ENCODE results near the gene ATP6V1B1.

Gene ATP6V1B1

DNA sequence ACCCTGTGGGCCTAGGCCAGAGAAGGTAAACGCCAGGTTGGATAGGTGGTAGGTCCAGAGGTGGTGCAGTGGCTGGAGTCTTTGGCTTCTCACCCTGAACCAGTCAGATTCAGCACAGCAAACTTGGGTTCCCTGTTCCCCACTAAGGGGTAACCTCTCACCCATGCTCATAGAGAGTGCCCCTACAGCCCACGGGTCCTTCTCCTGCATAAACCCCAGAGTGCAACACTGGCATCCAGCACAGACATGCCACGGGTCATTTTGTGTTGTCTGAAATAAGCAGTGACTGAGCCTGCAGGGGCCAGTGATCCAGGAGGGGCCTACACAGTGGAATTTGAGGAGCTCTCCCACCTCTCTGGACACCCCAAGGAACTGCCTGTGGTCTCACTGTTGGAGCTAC lies 40.5 kb upstream of the ATP6V1B1 start:
- H3K4me3 ChIP-seq (replicated peaks in 1 of 2; ENCODE audit: low read depth in 2 of 2, low read length in 2 of 2), result no peak overlapping the region
- DNase-seq (ENCODE audit: low read depth in 2 of 2), result no peak
- TF ChIP-seq, protein P1, sequence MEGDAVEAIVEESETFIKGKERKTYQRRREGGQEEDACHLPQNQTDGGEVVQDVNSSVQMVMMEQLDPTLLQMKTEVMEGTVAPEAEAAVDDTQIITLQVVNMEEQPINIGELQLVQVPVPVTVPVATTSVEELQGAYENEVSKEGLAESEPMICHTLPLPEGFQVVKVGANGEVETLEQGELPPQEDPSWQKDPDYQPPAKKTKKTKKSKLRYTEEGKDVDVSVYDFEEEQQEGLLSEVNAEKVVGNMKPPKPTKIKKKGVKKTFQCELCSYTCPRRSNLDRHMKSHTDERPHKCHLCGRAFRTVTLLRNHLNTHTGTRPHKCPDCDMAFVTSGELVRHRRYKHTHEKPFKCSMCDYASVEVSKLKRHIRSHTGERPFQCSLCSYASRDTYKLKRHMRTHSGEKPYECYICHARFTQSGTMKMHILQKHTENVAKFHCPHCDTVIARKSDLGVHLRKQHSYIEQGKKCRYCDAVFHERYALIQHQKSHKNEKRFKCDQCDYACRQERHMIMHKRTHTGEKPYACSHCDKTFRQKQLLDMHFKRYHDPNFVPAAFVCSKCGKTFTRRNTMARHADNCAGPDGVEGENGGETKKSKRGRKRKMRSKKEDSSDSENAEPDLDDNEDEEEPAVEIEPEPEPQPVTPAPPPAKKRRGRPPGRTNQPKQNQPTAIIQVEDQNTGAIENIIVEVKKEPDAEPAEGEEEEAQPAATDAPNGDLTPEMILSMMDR (IDR thresholded peaks at IDR 0.05; ENCODE audit: low read depth, low read length), result no peak

DNA sequence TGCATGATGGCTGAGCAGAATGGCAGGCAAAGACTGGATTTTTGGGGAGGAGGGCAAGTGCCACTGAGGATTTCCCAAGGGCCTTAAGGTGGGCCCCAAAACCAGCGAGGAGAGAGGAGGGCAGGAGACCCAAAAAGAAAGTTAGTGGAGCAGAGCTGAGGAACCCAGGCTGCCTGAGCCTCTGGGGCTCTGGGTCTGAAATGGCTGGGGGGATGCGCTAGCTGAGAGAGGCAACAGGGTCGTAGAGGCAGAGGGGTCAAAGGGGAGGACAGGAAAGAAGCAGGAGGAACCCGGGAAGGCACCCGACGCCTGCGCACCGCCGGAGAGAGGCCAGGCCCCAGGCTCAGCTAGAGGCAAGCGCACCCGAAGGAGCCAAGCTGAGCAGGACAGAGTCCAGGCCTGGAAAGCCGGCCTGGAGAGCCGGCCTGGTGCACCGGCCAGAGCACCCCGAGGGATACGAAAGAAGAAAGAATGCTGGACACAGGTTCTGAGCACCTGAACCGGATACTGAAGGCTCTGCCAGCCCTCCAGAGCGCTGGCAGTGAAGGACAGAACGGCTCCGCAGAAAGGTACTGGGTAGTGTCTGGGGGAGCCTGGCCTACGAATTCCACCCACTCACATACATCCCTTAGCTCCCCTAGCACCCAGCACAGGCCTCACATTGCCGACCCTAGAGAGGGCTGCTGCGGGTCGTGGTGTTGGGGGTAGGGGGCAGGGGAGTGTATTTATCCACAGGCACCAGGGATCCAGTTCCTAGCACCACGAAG lies 39.5 kb upstream of the ATP6V1B1 start:
- no peak for DNase-seq (ENCODE audit: low read depth in 2 of 2)
- H3K4me3 ChIP-seq (replicated peaks in 1 of 2; ENCODE audit: low read depth in 2 of 2, low read length in 2 of 2), result no peak overlapping the region
- TF ChIP-seq, protein P1 (IDR thresholded peaks at IDR 0.05; ENCODE audit: low read depth, low read length), result no peak

DNA sequence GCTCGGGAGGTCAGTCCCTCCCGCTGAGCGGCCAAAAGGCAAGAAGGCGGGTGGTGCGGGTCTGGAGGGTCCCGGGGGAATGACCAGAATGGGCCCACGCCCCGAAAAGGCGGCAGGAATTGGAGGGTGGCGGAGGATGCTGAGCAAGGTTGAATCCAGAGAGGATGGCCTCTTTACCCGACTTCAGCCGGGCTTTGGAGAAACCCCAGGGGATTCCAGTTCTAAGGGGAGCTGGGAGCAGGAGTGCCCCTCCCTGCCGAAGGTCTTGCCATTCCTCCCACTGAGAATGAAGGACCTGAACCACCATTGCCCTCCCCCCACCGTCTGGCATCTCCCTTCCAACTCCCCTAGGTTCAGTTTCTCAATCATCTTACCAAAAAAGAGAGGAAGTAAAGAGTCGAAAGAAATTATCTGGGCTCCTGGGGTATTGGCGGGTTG lies 38.9 kb upstream of the ATP6V1B1 start:
- no peak for DNase-seq (ENCODE audit: low read depth in 2 of 2)
- no peak overlapping the region for H3K4me3 ChIP-seq (replicated peaks in 1 of 2; ENCODE audit: low read depth in 2 of 2, low read length in 2 of 2)
- TF ChIP-seq, protein P1 (IDR thresholded peaks at IDR 0.05; ENCODE audit: low read depth, low read length), result no peak

DNA sequence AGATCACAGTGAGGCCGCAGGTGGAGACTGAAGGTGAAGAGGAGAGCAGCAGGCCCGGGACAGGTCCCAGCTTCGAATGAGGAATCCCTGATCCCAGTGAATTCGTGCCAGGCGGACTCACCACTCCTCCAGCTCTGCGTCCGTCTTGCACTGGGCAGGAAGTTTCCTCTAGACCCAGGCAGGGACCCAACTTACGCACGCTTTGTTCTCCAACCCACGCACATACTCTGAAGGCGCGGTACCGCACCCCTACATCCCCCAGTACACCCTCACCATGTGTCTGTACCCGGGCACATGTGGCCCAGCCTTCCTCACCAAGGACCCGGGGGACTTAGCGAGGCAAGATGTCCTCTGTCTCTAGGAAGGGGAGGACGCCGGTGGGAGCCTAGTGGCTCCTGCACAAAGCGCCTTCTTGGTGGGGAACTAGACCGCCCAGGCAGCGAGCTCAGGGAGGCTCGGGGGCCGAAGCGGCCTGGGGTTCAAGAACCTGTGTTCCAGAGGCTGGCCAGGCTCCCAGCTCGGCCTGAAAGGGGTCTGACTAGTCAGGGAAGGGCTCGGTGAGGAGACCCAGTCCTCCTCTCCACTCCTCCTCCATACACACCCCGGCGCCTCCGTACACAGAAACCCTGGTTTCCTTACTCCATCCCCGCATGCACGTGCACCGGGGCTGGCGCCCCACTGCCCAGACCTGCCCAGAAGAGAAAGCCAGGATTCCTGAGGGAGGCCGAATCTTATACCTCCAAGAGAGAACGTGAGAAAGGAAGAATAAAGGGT lies 38.3 kb upstream of the ATP6V1B1 start:
- TF ChIP-seq, protein P1 (IDR thresholded peaks at IDR 0.05; ENCODE audit: low read depth, low read length), result no peak
- no peak overlapping the region for H3K4me3 ChIP-seq (replicated peaks in 1 of 2; ENCODE audit: low read depth in 2 of 2, low read length in 2 of 2)
- peak; percentile 19 to 31 for DNase-seq (ENCODE audit: low read depth in 2 of 2)

DNA sequence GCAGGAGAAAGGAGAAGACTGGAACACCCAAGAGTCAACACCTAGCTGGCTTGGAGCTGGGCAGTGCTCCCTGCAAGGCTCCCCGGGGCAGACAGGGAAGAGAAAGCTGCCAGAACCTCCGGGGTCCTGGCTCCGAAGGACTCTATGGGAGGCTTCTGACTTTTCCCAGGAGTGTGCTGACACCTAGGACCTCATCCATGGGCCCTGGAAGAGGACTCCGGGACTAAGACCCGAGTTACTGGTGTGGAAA lies 37.8 kb upstream of the ATP6V1B1 start:
- no peak for DNase-seq (ENCODE audit: low read depth in 2 of 2)
- TF ChIP-seq, protein P1 (IDR thresholded peaks at IDR 0.05; ENCODE audit: low read depth, low read length), result no peak
- H3K4me3 ChIP-seq (replicated peaks in 1 of 2; ENCODE audit: low read depth in 2 of 2, low read length in 2 of 2), result no peak overlapping the region

DNA sequence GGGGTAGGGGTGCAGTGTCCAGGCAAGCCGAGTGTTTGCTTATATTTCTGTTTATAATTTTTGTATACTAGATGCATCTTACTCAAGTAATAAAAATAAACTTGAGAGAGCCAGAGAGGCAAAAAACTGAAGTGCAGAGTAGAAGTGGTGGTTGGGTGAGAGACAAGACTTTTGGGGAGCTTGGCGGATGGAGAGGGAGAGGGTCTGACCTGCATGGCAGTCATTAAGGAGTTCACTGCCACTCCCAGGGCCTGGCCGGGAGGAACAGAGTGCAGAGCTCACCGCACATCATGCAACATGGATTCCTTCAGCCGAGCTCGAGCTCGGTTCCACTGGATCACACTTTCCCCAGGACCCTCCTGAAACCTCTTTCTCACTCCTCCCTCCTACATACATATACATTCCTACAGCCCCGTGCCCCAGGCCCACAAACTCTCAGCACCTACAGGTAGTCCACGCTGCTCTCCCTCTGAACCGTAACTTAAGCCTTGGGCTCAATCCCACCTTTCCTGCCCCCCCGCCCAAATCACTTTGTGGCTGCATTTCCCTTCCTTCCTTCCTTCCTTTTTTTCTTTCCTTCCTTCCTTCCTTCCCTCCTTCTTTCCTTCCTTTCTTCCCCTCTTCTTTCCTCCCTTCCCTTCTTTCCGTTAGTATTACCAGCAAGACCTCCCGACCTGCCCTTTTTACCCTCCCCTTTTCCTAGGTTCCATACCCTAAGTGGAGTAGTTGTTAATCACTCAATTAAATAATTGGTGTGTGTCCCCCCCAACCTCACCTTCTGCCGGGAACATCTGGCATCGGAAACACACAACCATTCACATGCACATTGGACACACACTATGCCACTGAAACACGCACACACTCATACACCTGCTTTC lies 37.1 kb upstream of the ATP6V1B1 start:
- no peak for DNase-seq (ENCODE audit: low read depth in 2 of 2)
- no peak overlapping the region for H3K4me3 ChIP-seq (replicated peaks in 1 of 2; ENCODE audit: low read depth in 2 of 2, low read length in 2 of 2)
- TF ChIP-seq, protein P1 (IDR thresholded peaks at IDR 0.05; ENCODE audit: low read depth, low read length), result no peak

All from cardiac fibroblast (primary cell).